GM18502 (cell line): ENCODE data around the gene PLA2G5.

Source experiments
- ATAC-seq: cut with Tn5 transposase; IDR thresholded peaks from one replicate; pipeline ENCODE4 v1.9.1; 2021; ENCODE audit warnings: mild to moderate bottlenecking; ENCODE audit not compliant: unreplicated experiment, poor library complexity

Gene PLA2G5

DNA sequence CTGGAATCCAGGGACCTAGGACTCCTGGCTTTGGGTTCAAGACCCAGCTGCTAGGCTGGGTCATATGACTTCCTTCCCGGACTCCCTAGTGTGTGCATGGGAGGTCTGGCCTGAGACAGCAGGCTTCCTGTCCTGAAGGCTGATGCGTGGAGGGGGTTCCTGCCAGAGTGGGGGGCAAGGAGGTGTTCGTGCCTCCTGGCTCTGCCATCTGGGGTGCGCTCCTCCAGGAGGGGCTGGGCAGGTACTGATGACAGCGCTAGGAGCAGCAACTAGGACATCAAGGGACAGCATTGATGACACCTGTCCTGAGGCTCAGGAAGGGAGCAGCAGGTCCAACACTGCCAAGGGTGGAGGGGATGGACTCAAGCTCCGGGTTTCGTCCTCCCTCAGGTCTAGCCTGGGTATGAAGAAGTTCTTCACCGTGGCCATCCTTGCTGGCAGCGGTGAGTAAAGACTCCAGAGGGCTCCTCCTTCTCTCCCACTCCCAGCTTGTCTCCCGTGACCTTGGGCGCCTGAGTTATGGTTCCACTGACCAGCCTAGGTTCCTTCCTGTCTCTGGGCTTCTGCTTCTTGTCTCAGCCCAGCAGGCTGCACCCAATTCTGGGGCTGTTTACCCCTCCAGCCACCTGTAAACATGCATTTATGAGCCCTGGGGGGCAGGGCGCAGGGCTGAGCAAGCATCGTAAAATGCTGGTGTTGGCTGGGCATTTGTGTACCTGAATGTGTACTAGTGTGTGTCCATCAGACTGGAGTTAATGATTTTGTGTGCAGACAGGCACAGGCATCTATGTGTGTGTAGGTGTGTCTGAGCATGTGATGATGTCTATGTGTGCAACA is 70.0 kb downstream of the PLA2G5 start:
- no peak for ATAC-seq

DNA sequence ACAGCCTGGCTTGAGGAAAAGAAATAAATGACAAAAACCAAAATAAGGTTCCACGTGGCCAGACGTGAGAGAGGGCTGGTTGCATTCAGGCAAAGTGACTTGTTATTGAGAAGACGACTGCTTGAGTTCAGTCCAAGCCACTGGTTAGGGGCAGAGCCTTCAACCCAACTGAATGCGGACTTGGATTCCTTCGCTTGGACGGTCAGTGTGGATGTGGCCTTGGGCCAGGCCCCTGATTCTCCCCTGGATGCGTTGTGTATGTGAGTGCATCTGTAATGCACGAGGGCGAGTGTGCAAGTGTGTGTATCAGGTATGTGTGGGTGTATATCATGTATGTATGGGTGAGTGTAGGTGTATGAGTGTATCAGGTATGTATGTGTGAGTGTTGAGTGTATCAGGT is 71.0 kb downstream of the PLA2G5 start:
- ATAC-seq: no peak

DNA sequence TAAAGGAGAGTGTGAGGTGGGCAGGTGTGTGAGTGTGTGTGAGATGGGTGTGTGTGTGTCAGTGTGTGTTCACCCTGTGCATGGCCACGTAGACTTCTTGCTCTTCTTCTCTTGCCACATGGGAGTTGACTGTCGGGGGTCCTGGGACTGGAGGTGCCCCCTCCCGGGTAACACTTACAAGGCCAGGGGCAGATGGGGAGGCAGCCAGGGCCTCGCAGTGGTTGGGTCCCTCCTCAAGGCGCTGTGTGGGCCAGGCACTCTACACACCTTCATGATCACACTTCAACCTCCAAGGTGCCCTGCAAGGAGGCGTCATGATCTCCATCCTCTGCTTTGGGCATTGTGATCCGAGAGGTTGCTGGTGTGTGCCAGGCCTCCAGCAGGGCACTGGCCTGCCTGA is 71.5 kb downstream of the PLA2G5 start:
- ATAC-seq: no peak
